PC-3 (cell line): ENCODE data around the gene BCL11B. TPM values are rescaled to one million over a fixed set of nuclear protein-coding genes. Genes with fewer than 3 reads are reported as not detected.

Experiments
- ATAC-seq: fragments of 200-7000 bp; cut with Tn5 transposase; 2 replicates; pipeline ENCODE4 v1.9.1; 2020; ENCODE audit warnings: mild to moderate bottlenecking, moderate library complexity
- BruUV-seq: library from RNA; stranded (reverse); fragments of 400-500 nt; replicated peaks from 2 replicates; lab custom pipeline; 2021; lab: Mats Ljungman, UMichigan
- CTCF ChIA-PET: fragments of 300-600 bp; sonication (Branson Sonifier 250); formaldehyde crosslinking; loops from one replicate; lab custom pipeline; 2022; ENCODE audit warnings: antibody characterized with exemption; lab: Charles Lee
- POLR2A ChIA-PET: fragments of 300-600 bp; sonication (Branson Sonifier 250); formaldehyde crosslinking; loops from one replicate; lab custom pipeline; 2022; ENCODE audit warnings: antibody characterized with exemption; ENCODE audit not compliant: unreplicated experiment; lab: Charles Lee
- DNase-seq: peaks from one replicate; pipeline ENCODE4 v3.0.0-alpha.2; 2015
- H2AFZ ChIP-seq: fragments of 300-600 bp; sonication (generic); 2 replicates; pipeline ENCODE4 v1.6.0; 2016; ENCODE audit warnings: antibody characterized with exemption, low read length
- H3F3A ChIP-seq: fragments of 300-600 bp; sonication (generic); one replicate; pipeline ENCODE4 v1.6.0; 2017; ENCODE audit warnings: antibody characterized with exemption, low read length, control low read depth, mild to moderate bottlenecking; ENCODE audit not compliant: unreplicated experiment
- H3K27ac ChIP-seq: fragments of 300-600 bp; sonication (generic); 2 replicates; pipeline ENCODE4 v1.5.1; 2016; ENCODE audit warnings: mild to moderate bottlenecking, low read length
- H3K27me3 ChIP-seq: fragments of 300-600 bp; sonication (generic); 2 replicates; pipeline ENCODE4 v1.6.1; 2016; ENCODE audit warnings: low read length, mixed read lengths
- H3K36me3 ChIP-seq: fragments of 300-600 bp; sonication (generic); 2 replicates; pipeline ENCODE4 v1.6.1; 2016; ENCODE audit warnings: low read depth, mixed run types, low read length, mixed read lengths
- H3K4me1 ChIP-seq: fragments of 300-600 bp; sonication (generic); 2 replicates; pipeline ENCODE4 v1.5.1; 2016; ENCODE audit warnings: low read length; ENCODE audit not compliant: insufficient read depth
- H3K4me2 ChIP-seq: fragments of 300-600 bp; sonication (generic); 2 replicates; pipeline ENCODE4 v1.6.0; 2016; ENCODE audit warnings: low read length
- H3K4me3 ChIP-seq: fragments of 300-600 bp; sonication (generic); 2 replicates; pipeline ENCODE4 v1.5.1; 2016; ENCODE audit warnings: mild to moderate bottlenecking, low read length, mixed read lengths
- H3K79me2 ChIP-seq: fragments of 300-600 bp; sonication (generic); 2 replicates; pipeline ENCODE4 v1.6.1; 2017; ENCODE audit warnings: low read length, mixed read lengths
- H3K9ac ChIP-seq: fragments of 300-600 bp; sonication (generic); 2 replicates; pipeline ENCODE4 v1.6.0; 2016; ENCODE audit warnings: mild to moderate bottlenecking, low read length
- H3K9me2 ChIP-seq: fragments of 300-600 bp; sonication (generic); replicated peaks from 2 replicates; pipeline ENCODE4 v1.6.1; 2016; ENCODE audit warnings: mixed run types, low read length, mixed read lengths
- H3K9me3 ChIP-seq: fragments of 300-600 bp; sonication (generic); 2 replicates; pipeline ENCODE4 v1.6.1; 2016; ENCODE audit warnings: low read length, mixed read lengths
- H4K20me1 ChIP-seq: fragments of 300-600 bp; sonication (generic); 2 replicates; pipeline ENCODE4 v1.6.1; 2016; ENCODE audit warnings: low read length, mixed read lengths
- EZH2 ChIP-seq: fragments of 300-600 bp; sonication (generic); IDR thresholded peaks from one replicate; pipeline ENCODE4 v1.6.1; 2017; ENCODE audit warnings: antibody characterized with exemption, mild to moderate bottlenecking, low read length; ENCODE audit not compliant: unreplicated experiment
- EZH2phosphoT487 ChIP-seq: fragments of 300-600 bp; sonication (generic); IDR thresholded peaks from 2 replicates; pipeline ENCODE4 v1.6.1; 2018; ENCODE audit warnings: mild to moderate bottlenecking, antibody characterized with exemption, low read length, borderline replicate concordance
- intact Hi-C: fragments of 100-400 bp; cut with micrococcal nuclease; formaldehyde crosslinking; loops from 2 replicates; pipeline ENCODE4 v1.9.0; 2023
- total RNA-seq: library from RNA; depleted of rRNA; stranded (reverse); fragments of >200 nt; gene quantifications from 2 replicates; pipeline ENCODE4 v1.2.3, GENCODE V29; 2014
- TF ChIP-seq, protein P1 (sequence below): fragments of 300-600 bp; sonication (generic); conservative IDR thresholded peaks from 2 replicates; pipeline ENCODE4 v1.5.1; 2017; ENCODE audit warnings: antibody characterized with exemption, low read depth, mild to moderate bottlenecking, low read length

BCL11B gene
- total RNA-seq, 1 experiment from 2014 or later: 0.73 TPM

DNA sequence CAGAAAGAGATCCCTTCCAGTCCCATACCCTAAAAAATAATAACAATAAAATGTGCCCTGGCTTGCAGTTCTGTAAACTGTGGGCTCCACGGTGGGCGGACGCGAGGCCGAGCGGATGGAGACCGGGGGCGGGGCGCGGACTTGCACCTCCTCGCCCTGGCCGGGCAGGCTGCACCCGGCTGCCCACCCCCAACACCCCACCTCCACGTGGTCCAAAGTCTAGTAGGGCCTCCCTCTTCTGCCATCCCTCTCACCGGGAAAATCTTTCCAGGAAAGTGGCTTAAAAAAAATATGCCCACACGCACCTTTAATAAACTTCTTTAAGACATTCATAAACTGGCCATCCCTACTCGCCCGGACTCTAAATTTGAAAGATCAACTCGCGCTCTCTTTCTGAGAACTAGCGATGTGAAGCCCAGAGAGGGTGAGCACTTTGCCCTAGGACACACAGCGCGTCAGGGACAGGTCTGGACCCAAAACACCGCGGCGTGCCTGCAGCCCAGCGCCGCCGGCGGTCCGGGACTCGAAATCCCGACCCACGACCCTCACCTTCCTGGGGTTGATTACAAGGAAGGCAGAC lies 1.9 kb upstream of the BCL11B start:
- no peaks in the 10 kb centered on the region for H3K79me2 ChIP-seq
- peaks cover 8% of the 10 kb centered on the region; the same call in 1 of the 2 replicates for H3K4me1 ChIP-seq
- ATAC-seq (no peak), DNase-seq (no peak)
- no peaks in the 10 kb centered on the region for H3K36me3 ChIP-seq
- BruUV-seq: no TSS peak
- peak overlapping the region; percentile 48; the same call in 1 of the 2 replicates for H2AFZ ChIP-seq
- H3F3A ChIP-seq: no peaks in the 10 kb centered on the region
- no peaks in the 10 kb centered on the region for H3K9me2 ChIP-seq
- peak overlapping the region; percentile 78 for H3K4me2 ChIP-seq
- no peaks in the 10 kb centered on the region for H4K20me1 ChIP-seq
- no peak overlapping the region for H3K27ac ChIP-seq
- H3K27me3 ChIP-seq: peaks cover 85% of the 10 kb centered on the region
- TF ChIP-seq, protein P1, sequence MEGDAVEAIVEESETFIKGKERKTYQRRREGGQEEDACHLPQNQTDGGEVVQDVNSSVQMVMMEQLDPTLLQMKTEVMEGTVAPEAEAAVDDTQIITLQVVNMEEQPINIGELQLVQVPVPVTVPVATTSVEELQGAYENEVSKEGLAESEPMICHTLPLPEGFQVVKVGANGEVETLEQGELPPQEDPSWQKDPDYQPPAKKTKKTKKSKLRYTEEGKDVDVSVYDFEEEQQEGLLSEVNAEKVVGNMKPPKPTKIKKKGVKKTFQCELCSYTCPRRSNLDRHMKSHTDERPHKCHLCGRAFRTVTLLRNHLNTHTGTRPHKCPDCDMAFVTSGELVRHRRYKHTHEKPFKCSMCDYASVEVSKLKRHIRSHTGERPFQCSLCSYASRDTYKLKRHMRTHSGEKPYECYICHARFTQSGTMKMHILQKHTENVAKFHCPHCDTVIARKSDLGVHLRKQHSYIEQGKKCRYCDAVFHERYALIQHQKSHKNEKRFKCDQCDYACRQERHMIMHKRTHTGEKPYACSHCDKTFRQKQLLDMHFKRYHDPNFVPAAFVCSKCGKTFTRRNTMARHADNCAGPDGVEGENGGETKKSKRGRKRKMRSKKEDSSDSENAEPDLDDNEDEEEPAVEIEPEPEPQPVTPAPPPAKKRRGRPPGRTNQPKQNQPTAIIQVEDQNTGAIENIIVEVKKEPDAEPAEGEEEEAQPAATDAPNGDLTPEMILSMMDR: no peak
- POLR2A ChIA-PET: no interaction called here
- no peak overlapping the region for H3K9ac ChIP-seq
- H3K9me3 ChIP-seq: no peaks in the 10 kb centered on the region
- peak overlapping the region; percentile 48 for H3K4me3 ChIP-seq
- intact Hi-C loops: no loop called here
- CTCF ChIA-PET: no interaction called here

DNA sequence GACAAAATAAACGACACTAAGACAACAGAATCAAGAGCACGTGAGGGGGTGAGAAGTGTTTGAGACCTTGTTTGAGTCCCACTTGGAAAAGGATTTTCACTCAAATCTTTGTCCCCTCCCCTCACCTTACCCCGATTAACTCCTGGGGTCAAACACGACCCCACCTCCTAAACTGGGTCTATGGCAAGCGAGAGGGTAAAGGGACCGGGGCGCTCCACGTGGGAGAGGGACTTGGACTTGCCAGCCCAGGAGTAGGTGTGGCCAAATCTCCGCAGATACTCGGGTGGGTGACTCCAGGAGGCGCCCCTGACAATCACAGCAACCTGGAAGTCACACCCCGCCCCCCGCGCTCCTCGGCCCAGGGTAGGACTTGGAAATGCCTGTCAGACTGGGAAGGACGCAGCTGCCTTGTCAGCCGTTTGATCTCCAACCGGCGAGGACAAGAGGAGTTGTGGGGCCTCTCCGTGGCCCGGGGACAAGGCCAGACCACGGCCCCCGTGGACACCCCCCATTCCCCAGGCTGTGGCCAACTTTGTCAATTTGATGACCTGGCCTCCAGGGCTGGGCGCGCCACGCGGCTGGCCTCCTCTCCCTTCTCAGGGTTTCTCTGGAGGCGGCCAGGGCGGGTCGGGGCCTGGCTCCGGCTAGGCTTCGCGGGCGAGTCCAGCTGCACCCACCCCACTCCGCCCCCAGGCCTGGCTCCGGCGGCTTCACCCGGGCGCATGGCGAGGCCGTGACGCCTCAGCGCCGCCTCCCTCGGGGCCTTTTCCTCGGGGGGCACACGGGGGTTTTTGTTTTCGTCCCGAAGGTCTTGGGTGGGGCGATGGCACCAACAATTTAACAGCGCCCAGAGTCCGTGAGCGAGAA lies 1.1 kb upstream of the BCL11B start:
- Histone ChIP-seq H3K27me3 (peaks cover 85% of the 10 kb centered on the region), H3K4me2 (peak overlapping the region; percentile 78), H2AFZ (0 out of 2 replicates have a peak overlapping the region, but pooled peaks have one; percentile 13), H3K9ac (no peak overlapping the region), H3K4me1 (peaks cover 8% of the 10 kb centered on the region; the same call in 1 of the 2 replicates), H3K4me3 (no peak overlapping the region), H3K9me3 (no peaks in the 10 kb centered on the region), H4K20me1 (no peaks in the 10 kb centered on the region), H3K36me3 (no peaks in the 10 kb centered on the region), H3K79me2 (no peaks in the 10 kb centered on the region), H3F3A (no peaks in the 10 kb centered on the region), H3K27ac (no peak overlapping the region), H3K9me2 (no peaks in the 10 kb centered on the region)
- DNase-seq (no peak), ATAC-seq (no peak)
- intact Hi-C loops: no loop called here
- POLR2A ChIA-PET: no interaction called here
- CTCF ChIA-PET: no interaction called here
- BruUV-seq: no TSS peak
- no peak for TF ChIP-seq EZH2
- TF ChIP-seq, protein P1: no peak

DNA sequence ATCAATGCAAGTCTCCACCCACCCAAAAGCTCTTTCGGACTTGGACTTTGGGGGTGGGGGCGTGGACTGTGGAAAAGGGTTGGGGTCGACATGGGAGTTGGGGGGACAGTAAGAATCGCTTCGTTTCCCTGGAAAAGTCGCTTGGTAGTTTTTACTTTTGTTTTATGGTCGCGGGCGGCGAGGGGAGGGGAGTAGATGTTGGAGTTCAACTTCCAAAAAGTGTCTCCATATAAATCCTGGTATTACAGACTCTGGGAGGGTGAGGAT lies 568 bp upstream of the BCL11B start:
- Histone ChIP-seq H3F3A (no peaks in the 10 kb centered on the region), H3K27me3 (peaks cover 85% of the 10 kb centered on the region), H3K36me3 (no peaks in the 10 kb centered on the region), H3K27ac (no peak overlapping the region), H4K20me1 (no peaks in the 10 kb centered on the region), H3K9me3 (no peaks in the 10 kb centered on the region), H3K4me1 (peaks cover 8% of the 10 kb centered on the region; the same call in 1 of the 2 replicates), H3K9me2 (no peaks in the 10 kb centered on the region), H3K4me3 (peak overlapping the region; percentile 57), H3K9ac (no peak overlapping the region), H3K79me2 (no peaks in the 10 kb centered on the region), H2AFZ (peak overlapping the region; percentile 59; the same call in 1 of the 2 replicates), H3K4me2 (peak overlapping the region; percentile 78)
- DNase-seq: no peak
- TF ChIP-seq EZH2phosphoT487 (no peak), EZH2 (no peak)
- TF ChIP-seq, protein P1: no peak
- no TSS peak for BruUV-seq
- intact Hi-C loops: no loop called here
- ChIA-PET CTCF (no interaction called here), POLR2A (no interaction called here)
- no peak for ATAC-seq
